Liver (tissue), 3 donors: ENCODE measurements around the gene STOX1.

ENCODE experiments used
- EGR1 ChIP-seq, 2 donors: IDR thresholded peaks; 2 replicates each; pipeline ENCODE4 v1.6.1; 2016 to 2018; ENCODE audit warnings: antibody characterized with exemption in 2 of 2, low read depth in 2 of 2
- FOXA1 ChIP-seq: IDR thresholded peaks from 2 replicates; pipeline ENCODE4 v1.6.1; 2016; ENCODE audit warnings: antibody characterized with exemption
- RAD21 ChIP-seq, 2 donors: IDR thresholded peaks; 2 replicates each; pipeline ENCODE4 v1.6.1; 2016; ENCODE audit warnings: antibody characterized with exemption in 2 of 2, mild to moderate bottlenecking in 2 of 2
- TAF1 ChIP-seq: conservative IDR thresholded peaks from 2 replicates; pipeline ENCODE4 v1.6.1; 2016; ENCODE audit warnings: antibody characterized with exemption, mild to moderate bottlenecking
- YY1 ChIP-seq: IDR thresholded peaks from 2 replicates; pipeline ENCODE4 v1.6.1; 2016; ENCODE audit warnings: antibody characterized with exemption, mild to moderate bottlenecking
- TF ChIP-seq, protein P1 (sequence below): fragments of 150-350 bp; IDR thresholded peaks from 2 replicates; pipeline ENCODE4 v1.5.1; 2017; ENCODE audit warnings: improper control_type of control experiment, low read depth, low read length; ENCODE audit not compliant: missing input control
- donor health status: healthy.
- donor health status: healthy.

GRCh38 chr10:68870061-68870460 is 42.7 kb downstream of the STOX1 start:
- TF ChIP-seq, protein P1, sequence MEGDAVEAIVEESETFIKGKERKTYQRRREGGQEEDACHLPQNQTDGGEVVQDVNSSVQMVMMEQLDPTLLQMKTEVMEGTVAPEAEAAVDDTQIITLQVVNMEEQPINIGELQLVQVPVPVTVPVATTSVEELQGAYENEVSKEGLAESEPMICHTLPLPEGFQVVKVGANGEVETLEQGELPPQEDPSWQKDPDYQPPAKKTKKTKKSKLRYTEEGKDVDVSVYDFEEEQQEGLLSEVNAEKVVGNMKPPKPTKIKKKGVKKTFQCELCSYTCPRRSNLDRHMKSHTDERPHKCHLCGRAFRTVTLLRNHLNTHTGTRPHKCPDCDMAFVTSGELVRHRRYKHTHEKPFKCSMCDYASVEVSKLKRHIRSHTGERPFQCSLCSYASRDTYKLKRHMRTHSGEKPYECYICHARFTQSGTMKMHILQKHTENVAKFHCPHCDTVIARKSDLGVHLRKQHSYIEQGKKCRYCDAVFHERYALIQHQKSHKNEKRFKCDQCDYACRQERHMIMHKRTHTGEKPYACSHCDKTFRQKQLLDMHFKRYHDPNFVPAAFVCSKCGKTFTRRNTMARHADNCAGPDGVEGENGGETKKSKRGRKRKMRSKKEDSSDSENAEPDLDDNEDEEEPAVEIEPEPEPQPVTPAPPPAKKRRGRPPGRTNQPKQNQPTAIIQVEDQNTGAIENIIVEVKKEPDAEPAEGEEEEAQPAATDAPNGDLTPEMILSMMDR, result no peak
- TF ChIP-seq TAF1 (no peak), RAD21 (IDR thresholded peaks at IDR 0.05) (no peak), FOXA1 (no peak), EGR1 (IDR thresholded peaks at IDR 0.05; ENCODE audit: low read depth in 2 of 2) (no peak), YY1 (no peak)
